Cardiac muscle cell (in vitro differentiated cells and primary cell): ENCODE data around the gene PACS2. TPM values are rescaled to one million over a fixed set of nuclear protein-coding genes. Genes with fewer than 3 reads are reported as not detected.

Experiments used
- DNase-seq, 2 donors: peaks; one replicate each; pipeline versions ENCODE4 v3.0.0 to v3.0.0-alpha.2; 2010 to 2017; ENCODE audit warnings: low read depth in 1 of 2, low spot score in 1 of 2
- H3K27ac ChIP-seq: fragments of 200-600 bp; sonication (generic); 2 replicates; pipeline ENCODE4 v1.5.1; 2016
- H3K27me3 ChIP-seq: fragments of 200-600 bp; sonication (generic); 2 replicates; pipeline ENCODE4 v1.6.0; 2016; ENCODE audit warnings: control low read depth
- H3K36me3 ChIP-seq: fragments of 200-600 bp; sonication (generic); 2 replicates; pipeline ENCODE4 v1.5.1; 2016; ENCODE audit warnings: control low read depth
- H3K4me1 ChIP-seq: fragments of 200-600 bp; sonication (generic); 2 replicates; pipeline ENCODE4 v1.8.1; 2017; ENCODE audit warnings: low read depth, mild to moderate bottlenecking, mixed run types
- H3K4me3 ChIP-seq: fragments of 200-600 bp; sonication (generic); 2 replicates; pipeline ENCODE4 v1.5.1; 2016; ENCODE audit warnings: mild to moderate bottlenecking
- H3K9me3 ChIP-seq: fragments of 200-600 bp; sonication (generic); 2 replicates; pipeline ENCODE4 v1.5.1; 2017; ENCODE audit warnings: low read depth, mild to moderate bottlenecking, control low read depth
- polyA plus RNA-seq: library from polyadenylated mRNA; unstranded; fragments of >200 nt; fragmentation: Nextera tagmentation; extraction: Ambion mirVana; gene quantifications from 2 replicates; pipeline ENCODE4 v1.2.1, GENCODE V29; 2016
- total RNA-seq: library from RNA; depleted of rRNA; stranded (reverse); fragments of >200 nt; gene quantifications from 2 replicates; pipeline ENCODE4 v1.2.3, GENCODE V29; 2016
- TF ChIP-seq, protein P1 (sequence below): IDR thresholded peaks from 2 replicates; pipeline ENCODE4 v1.5.1; 2012; ENCODE audit warnings: low read depth, mild to moderate bottlenecking, low read length

PACS2 gene
- total and polyA plus RNA-seq, 2 experiments from 2014 or later, result 66.1 to 144 TPM

- no peak overlapping the region for H3K27ac ChIP-seq
- H3K36me3 ChIP-seq, result no peaks in the 10 kb centered on the region
- TF ChIP-seq, protein P1, sequence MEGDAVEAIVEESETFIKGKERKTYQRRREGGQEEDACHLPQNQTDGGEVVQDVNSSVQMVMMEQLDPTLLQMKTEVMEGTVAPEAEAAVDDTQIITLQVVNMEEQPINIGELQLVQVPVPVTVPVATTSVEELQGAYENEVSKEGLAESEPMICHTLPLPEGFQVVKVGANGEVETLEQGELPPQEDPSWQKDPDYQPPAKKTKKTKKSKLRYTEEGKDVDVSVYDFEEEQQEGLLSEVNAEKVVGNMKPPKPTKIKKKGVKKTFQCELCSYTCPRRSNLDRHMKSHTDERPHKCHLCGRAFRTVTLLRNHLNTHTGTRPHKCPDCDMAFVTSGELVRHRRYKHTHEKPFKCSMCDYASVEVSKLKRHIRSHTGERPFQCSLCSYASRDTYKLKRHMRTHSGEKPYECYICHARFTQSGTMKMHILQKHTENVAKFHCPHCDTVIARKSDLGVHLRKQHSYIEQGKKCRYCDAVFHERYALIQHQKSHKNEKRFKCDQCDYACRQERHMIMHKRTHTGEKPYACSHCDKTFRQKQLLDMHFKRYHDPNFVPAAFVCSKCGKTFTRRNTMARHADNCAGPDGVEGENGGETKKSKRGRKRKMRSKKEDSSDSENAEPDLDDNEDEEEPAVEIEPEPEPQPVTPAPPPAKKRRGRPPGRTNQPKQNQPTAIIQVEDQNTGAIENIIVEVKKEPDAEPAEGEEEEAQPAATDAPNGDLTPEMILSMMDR, result no peak
- no peak for DNase-seq
- no peak overlapping the region for H3K4me3 ChIP-seq
- peaks cover 18% of the 10 kb centered on the region for H3K27me3 ChIP-seq
- H3K9me3 ChIP-seq, result no peaks in the 10 kb centered on the region
- no peaks in the 10 kb centered on the region for H3K4me1 ChIP-seq
Measured at GRCh38 chr14:105411985-105412770, 97.6 kb downstream of the PACS2 start.

DNA sequence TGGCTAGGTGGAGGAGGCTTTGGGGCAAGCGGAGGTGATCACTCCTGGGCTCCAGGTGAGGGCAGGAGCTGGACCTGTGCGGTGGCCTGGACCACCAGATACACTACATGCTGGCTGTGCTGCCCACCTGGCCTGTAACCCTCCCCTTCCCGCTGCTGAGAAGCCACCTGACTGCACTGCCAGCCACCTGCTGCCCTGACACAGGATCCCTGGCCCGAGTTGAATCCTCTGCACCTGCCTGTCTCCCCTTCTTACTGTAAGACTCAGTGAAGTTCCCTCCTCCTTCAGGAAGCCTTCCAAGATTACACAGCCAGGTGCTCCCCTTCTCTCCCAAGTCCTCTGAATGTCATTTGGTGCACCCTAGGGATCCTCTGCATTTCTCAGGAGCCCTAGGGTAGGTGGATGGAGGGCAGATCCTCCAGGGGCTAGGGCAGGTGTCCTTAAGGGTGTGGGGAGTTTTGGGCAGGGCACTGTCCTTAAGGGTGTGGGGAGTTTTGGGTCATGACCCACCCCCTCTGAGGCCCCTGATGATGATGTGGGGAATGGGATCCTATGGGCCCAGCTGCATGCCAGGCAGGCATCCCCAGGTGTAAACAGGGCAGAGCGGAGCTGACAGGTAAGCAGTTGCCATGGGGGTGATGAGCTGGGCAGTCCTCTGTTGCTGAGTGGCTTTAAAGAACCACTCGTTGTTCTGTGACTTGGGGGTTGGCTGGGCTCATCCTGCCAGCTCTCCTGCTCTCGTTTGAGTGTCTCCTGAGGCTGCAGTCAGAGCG, 98.4 kb downstream of the PACS2 start:
- H3K27ac ChIP-seq, result no peak overlapping the region
- no peaks in the 10 kb centered on the region for H3K9me3 ChIP-seq
- H3K4me1 ChIP-seq, result no peaks in the 10 kb centered on the region
- peaks cover 18% of the 10 kb centered on the region for H3K27me3 ChIP-seq
- H3K36me3 ChIP-seq, result no peaks in the 10 kb centered on the region
- TF ChIP-seq, protein P1, result no peak
- H3K4me3 ChIP-seq, result no peak overlapping the region
- DNase-seq, result no peak

DNA sequence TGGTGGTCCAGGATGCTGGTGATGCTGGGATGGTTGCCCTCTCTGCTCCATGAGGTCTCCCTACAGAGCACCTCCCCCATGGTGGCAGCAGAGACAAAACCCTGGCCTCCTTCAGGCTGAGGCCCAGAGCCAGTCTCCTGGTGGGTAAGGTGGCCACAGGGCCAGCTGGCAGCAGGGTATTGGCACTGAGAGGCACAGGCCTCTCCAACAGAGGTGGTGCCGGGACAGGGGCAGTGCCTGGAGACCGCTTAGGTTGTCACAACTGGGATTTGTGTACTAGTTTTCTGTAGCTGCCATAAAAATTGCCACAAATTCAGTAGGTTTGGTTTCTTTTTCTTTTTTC, 99.0 kb downstream of the PACS2 start:
- Histone ChIP-seq H3K36me3 (no peaks in the 10 kb centered on the region), H3K4me1 (peaks cover 3% of the 10 kb centered on the region), H3K27ac (no peak overlapping the region), H3K9me3 (no peaks in the 10 kb centered on the region), H3K4me3 (no peak overlapping the region), H3K27me3 (peaks cover 15% of the 10 kb centered on the region)
- no peak for DNase-seq
- TF ChIP-seq, protein P1, result no peak

DNA sequence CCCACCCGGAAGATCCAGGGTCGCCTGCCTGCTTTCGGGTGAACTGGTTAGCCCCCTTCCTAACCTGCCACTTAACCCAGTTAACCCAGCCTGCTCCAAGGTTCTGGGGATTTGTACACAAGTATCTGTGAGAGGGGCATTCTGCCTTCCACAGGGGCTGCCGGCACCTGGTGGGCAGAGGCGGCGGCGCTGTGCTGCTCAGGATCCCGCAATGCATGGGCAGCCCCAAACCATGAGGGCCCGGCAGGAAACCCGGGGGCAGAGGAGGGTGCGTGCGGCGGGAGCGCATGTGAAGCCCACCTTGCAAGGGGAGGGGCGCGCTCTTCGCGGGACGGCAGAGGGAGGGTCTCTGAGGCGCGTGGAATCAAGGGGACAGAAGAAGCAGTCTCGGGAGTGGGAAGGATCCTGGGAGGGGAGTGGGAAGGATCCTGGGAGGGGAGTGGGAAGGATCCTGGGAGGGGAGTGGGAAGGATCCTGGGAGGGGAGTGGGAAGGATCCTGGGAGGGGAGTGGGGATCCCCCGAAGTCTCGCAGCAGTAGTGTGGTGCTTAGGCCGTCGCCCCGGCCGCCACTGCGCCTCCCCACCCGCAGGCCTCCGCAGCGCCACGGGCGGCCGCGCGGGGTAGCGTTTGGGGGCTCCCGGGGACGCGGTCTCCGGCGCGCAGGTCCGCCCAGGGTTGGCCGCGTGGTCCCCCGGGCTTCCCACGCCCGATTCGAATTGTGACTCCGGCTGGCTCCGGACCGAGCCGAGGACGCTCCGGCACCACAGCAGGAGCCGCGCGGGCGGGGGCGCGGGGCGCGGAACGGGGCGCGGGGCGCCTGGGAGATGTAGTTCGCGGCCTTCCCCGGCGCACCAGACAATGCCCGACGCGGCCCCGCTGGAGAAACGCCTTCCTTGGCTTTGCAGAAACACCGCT, 100.2 kb downstream of the PACS2 start:
- Histone ChIP-seq H3K27me3 (peaks cover 14% of the 10 kb centered on the region), H3K27ac (peak overlapping the region; percentile 65), H3K4me3 (peak overlapping the region; percentile 79), H3K4me1 (peaks cover 9% of the 10 kb centered on the region), H3K36me3 (no peaks in the 10 kb centered on the region), H3K9me3 (no peaks in the 10 kb centered on the region)
- peak; percentile 73 to 82 for DNase-seq
- TF ChIP-seq, protein P1, result peak; percentile 49
